ENCODE results near the gene ZG16B.

- no peak for TF ChIP-seq ZNF274 (IDR thresholded peaks at IDR 0.05; ENCODE audit: low read depth, low read length)
- TF ChIP-seq YY1 (IDR thresholded peaks at IDR 0.05; ENCODE audit: insufficient read depth, insufficient read length): no peak
- no peak for TF ChIP-seq SUZ12 (IDR thresholded peaks at IDR 0.05; ENCODE audit: extremely low read depth, insufficient read depth, insufficient read length)
Measured at GRCh38 chr16:2825906-2826305, 4.2 kb upstream of the ZG16B start.
